Stimulated activated CD8-positive, alpha-beta memory T cell treated with anti-CD3 and anti-CD28 coated beads, Interleukin-2, amount 100 ng/mL, for 1 hour (primary cell): Measurements from ENCODE around the gene TYMP.

Source experiments
- DNase-seq, 2 donors: peaks; one replicate each; pipeline ENCODE4 v3.0.0-alpha.2; 2020; ENCODE audit warnings: low read depth in 2 of 2

The TYMP gene

GRCh38 chr22:50505776-50506610 is 23.8 kb downstream of the TYMP start:
- no peak for DNase-seq

DNA sequence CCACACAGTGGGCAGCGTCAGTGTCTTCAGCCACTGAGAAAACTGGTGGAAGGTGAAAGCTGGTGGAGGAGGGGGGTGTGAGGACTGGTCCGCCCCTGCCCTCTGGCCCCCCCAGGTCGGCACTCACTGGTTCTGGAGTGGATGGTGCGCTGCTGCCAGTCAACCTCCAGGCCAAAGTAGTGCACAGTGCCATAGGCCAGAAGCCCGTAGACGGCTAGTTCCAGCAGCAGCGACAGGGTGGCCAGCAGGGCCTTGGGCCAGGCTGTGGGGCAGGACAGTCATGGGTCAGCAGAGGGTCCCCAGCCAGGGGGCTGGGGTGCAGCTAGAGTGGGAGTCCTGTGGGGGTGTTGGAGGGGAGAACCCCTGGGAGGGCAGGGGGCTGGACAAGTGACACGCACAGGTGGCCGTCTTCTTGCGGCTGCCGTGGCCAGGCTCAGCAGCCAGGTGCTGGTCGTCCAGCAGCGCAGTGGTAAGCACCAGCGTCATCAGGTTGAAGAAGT is 24.5 kb downstream of the TYMP start:
- DNase-seq = no peak

- no peak for DNase-seq
These were observed 25.2 kb downstream of the TYMP start for GRCh38 chr22:50504369-50505211.

DNA sequence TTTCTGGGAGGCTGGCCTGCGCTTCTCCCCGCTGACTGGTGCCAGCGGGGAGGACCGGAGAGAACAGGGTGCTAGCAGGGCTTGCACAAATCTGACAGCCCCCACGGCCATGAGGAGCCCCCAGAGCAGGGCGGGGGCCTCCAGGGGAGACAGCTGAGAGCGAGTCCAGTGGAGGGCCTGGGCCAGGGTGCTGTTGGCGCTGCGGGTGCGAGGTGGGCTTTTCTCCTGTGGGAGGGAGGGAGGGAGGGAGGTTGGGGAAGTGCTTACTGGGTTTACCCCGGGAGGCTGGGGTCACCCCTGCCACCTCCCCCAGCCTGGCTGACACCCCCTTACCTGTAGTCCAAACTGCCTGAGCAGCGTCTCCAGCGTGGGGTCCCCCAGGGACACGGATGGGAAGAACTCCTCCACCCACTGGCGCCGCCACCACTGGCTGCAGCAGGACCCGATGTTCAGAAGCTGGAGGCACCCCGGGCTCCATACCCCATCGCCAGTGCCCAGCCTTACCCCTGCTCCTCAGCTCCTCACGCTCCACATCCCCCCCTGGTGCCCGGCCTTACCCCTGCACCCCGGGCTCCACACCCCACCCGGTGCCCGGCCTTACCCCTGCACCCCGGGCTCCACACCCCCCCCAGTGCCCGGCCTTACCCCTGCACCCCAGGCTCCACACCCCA is 26.2 kb downstream of the TYMP start:
- DNase-seq = no peak

GRCh38 chr22:50502628-50503474 is 27.0 kb downstream of the TYMP start:
- no peak for DNase-seq

- DNase-seq = no peak
These were observed 27.7 kb downstream of the TYMP start for GRCh38 chr22:50502096-50502495.

DNA sequence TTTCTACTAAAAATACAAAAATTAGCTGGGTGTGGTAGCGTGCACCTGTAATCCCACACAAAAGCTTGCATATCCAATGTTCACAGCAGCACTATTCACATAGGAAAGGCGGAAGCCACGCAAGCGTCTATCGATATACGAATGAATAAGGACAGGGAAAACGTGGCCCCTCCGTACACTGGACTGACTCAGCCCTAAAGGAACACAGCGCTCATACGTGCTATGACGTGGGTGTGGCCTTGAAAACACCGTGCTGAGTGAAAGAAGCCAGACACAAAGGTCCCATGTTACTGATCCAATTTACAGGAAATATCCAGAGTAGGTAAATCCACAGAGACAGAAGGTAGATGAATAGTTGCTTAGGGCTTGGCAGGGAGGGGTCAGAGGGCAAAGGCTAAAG is 29.4 kb downstream of the TYMP start:
- no peak for DNase-seq

DNA sequence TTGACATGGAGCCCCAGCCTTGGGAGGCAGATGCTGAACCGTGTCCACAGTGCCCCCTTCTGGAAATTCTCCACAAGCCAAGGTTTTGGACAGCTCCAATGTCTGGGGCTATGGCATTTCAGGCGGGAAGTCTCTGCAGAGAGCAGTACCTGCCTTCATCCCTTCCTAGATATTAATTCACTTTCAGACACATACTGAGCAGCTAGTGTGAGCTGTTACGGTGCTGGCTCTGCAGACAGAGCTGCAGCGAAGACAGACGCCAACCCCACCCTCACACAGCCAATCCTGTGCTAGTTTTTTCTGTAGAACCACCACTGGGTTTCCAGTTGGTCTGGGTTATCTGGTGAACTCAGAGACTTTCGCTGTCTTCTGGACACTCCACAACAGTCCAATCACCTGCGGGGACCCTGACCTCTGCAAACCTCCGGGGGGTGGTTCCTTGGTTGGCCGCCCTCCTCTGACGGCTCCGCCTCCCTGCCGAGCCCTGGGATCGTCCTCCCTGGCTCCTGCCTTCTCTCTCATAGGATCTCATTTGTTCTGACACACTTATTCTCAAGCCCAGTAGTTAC is 31.4 kb downstream of the TYMP start:
- DNase-seq = peak; percentile 37 to 54

- DNase-seq = no peak
These were observed 32.7 kb downstream of the TYMP start for GRCh38 chr22:50497093-50497492.

DNA sequence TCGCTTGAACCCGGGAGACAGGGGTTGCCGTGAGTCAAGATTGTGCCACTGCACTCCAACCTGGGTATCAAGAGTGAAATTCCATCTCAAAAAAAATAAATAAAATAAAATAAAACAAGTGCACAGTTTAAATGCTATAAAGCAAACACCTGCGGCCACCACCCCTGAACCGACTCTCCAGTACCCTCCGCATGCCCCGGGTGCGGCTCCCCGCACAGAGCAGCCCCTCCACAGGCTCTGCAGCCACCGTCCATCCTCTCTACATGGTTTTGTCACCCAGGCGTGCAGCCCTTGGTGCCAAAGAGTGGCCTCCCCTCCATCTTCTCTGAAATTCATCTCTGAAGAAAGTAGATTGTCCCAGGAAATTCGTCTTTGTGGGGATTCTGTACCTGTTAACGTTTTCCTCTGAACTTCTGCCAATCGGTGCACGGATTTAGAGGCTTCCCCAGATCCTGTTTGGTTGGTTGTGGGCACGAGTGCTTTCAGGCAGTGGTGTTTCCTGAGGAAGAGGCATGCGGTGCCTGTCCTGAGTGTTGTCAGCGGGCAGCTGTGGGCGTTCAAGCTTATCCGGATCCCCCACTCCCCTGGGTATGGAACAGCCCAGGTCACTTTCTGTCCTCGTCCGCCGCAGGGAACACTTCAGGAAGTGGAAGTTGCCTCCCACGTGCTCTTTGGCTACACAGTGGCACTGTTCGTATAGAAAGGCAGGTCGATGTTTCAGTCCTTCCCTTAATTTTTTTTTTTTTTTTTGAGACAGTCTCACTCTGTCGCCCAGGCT is 39.1 kb downstream of the TYMP start:
- DNase-seq = no peak

GRCh38 chr22:50489363-50490243 is 40.2 kb downstream of the TYMP start:
- no peak for DNase-seq

GRCh38 chr22:50488886-50489285 is 40.9 kb downstream of the TYMP start:
- no peak for DNase-seq

- DNase-seq = no peak
These were observed 41.7 kb downstream of the TYMP start for GRCh38 chr22:50488006-50488677.

- DNase-seq = no peak
These were observed 42.4 kb downstream of the TYMP start for GRCh38 chr22:50487290-50488005.

DNA sequence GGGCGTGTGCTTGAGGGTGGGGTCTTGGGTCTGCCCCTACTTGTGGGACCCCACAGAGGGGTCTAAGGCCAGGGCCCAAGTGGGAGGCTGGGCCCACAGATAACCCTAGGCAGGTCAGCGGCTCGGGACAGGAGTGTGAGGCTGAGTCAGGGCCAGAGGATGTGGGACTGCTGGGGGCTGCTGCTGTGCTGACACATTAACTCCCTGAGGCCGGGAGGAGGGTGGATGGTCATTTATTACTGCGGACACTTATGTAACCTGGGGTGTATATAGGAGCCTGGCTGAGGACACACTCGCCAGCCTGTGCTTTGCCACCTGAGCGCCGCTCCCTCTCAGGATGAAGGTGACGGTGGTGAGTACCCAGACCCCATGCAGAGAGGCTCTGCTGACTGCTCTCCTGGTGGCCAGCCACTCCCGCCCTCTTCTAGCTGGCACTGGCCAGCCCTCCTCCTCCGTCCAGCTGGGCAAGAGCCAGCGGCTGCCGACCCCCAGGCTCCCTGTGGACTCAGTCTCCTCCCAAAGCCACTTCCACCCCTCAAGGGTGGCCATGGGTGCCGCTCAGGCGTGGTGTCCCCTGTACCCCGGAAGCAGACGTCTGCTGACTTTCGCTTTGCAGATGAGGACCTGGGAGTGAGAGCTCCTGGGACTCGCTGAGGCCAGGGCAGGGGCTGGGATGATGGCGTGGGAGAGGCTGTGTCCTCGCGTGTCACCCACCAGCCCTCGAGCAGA is 43.1 kb downstream of the TYMP start, which contains the start of gene MIOX:
TSS of gene MIOX (plus strand) at position 299 of the 729 bp plus-strand sequence. CDS start at position 338, 39 bp downstream.
- no peak for DNase-seq

DNA sequence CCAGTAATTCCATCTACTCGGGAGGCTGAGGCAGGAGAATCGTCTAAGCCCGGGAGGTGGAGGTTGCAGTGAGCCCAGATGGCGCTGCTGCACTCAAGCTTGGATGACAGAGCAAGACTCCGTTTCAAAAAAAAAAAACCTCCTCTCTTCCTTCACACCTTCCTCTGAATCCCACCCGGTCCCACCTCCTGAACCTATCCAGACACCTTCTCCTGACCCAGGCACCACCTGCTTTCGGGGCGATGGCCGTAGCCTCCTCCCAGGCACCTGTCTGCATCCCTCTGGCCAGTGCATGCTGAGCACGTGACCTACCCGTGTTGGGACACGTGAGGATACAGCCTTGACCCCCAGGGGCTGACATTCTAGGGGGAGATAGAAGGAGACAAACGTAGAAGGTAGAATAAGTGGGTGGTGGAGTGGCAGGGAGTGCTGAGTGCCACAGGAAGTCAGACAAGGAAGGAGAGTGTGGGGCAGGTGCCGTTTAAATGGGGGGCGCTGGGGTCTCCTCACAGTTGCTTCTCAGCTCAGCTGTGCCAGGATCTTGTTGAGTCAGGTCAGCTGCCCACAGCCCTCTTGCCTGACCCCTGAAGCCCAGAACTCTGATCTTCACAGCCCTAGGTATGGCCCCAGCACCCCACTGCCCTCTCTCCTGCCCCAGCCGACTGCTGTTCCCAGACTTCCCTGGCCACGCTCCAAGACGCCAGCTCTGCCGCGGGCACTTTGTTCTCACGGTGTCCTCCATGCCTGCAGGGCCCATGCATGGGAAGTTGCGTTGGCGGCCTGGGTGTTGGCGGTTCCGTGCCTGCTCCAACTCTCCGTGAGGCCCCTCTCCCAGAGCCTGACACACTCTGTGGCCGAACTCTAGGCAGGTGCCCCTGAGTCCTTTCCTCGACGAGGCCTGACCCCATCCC is 44.3 kb downstream of the TYMP start:
- DNase-seq = no peak
